Occipital lobe (tissue), 2 donors: ENCODE data around the gene TNFAIP8L2. TPM values are rescaled to one million over a fixed set of nuclear protein-coding genes. Genes with fewer than 3 reads are reported as not detected.
"Not testable (repeated sequence)": the region's sequence is repeated elsewhere in the genome, so short reads cannot be mapped to it uniquely, and the experiment has no call there.

Experiments used
- DNase-seq: peaks from one replicate; lab custom pipeline; 2025; lab: John Stamatoyannopoulos, UW
- total RNA-seq: library from RNA; depleted of rRNA; stranded (reverse); fragments of >200 nt; gene quantifications from one replicate; pipeline ENCODE4 v1.2.3, GENCODE V29; 2014

Gene TNFAIP8L2
- total RNA-seq, 1 donor from 2014 or later = 0.78 TPM

DNA sequence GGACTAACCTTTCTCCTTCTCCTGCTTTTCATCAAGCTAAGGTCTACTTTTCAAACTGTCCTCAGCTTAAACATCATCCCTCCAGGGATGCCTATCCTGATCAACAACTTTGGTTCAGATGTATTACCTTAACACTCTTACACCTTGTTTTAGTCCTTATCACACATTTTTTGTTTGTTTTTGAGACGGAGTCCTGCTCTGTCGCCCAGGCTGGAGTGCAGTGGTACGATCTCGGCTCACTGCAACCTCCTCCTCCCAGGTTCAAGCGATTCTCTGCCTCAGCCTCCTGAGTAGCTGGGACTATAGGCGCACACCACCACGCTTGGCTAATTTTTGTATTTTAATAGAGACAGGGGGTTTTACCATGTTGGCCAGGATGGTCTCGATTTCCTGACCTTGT, 32.2 kb downstream of the TNFAIP8L2 start:
- DNase-seq = not testable (repeated sequence)

DNA sequence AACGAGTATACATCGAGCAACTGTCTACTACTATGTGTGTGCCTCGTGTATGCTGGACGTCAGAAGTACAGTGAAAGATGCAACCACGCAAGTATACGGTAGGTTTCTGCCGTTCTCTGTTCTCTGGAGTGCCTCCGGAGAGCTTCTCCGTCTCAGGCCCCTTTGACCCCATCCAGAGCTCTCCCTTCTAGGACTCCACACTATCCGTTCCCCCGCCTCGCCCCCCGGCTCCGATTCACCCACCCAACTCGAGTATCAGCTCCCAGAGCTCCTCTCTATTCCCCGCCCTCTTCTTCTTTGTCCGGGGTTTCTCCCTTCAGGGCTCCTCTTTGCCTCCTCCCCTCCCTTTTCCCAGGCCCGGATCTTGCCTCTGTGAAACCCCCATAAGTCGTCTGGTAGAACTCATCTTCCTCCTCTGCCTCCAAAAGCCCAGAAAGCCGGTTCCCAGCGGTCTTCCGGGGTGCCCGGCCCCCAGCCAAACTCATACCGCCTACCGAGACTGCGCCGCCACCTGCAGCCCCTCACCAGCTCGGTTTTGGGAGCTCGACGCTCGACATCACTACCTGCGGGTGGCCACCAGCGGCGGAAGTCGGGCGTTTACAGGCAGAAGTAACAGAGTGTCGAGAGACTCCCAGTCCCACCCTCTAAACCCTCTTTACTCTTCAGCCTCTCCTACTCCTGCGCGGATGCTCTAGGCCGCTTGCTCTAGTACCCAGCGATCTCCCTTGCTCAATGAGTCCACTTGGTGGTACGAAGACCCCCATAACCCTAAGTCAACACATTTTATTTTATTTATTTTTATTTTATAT, 33.4 kb downstream of the TNFAIP8L2 start, which contains the start of gene VPS72:
VPS72 (minus strand) TSS at position 561 of the 809 bp plus-strand sequence; CDS start at position 485, 76 bp downstream.
- DNase-seq = peak; percentile 84

DNA sequence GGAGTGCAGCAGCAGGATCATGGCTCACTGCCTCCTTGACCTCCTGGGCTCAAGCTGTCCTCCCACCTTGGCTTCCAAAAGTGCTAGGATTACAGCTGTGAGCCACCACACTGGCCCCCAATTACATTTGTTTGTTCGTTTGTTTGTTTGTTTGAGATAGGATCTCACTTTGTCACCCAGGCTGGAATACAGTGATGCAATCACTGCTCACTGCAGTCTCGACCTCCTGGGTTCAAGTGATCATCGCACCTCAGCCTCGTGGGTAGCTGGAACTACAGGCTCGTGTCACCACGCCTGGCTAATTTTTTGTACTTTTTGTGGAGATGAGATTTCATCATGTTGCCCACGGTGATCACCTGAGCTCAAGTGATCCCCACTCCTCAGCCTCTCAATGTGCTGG, 35.6 kb downstream of the TNFAIP8L2 start:
- DNase-seq = no peak

DNA sequence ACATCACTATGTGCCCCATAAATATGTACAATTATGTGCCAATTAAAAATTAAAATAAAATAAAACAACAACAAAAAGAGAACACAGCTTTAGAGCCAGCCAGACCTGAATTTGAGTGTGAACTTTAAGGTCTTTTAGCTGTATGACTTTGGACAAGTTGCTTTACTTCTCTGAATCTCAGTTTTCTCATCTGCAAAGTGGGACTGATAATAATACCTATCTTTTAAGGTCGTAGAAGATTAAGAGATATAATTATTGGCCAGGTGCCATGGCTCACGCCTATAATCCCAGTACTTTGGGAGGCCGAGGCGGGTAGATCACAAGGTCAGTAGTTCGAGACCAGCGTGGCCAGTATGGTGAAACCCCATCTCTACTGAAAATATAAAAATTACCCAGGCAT, 36.9 kb downstream of the TNFAIP8L2 start:
- no peak for DNase-seq

DNA sequence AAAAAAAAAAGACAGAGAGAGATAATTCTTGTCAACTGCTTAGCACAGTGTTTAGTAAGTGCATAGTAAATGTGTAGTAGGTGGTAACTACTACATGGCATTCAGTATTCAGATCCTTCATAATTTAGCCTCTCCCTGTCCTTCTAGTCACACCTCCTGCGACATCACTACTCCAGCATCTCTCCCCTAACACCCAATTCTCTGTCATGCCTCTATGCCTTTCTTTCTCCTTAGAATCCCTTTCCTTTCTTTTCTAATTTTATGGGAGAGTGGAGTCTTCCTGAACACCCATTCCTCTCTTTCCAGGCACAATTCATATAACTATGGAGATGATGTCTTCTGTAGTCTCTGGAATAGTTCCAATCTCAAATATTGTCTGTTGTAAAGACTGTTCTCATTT, 37.4 kb downstream of the TNFAIP8L2 start:
- DNase-seq = no peak

DNA sequence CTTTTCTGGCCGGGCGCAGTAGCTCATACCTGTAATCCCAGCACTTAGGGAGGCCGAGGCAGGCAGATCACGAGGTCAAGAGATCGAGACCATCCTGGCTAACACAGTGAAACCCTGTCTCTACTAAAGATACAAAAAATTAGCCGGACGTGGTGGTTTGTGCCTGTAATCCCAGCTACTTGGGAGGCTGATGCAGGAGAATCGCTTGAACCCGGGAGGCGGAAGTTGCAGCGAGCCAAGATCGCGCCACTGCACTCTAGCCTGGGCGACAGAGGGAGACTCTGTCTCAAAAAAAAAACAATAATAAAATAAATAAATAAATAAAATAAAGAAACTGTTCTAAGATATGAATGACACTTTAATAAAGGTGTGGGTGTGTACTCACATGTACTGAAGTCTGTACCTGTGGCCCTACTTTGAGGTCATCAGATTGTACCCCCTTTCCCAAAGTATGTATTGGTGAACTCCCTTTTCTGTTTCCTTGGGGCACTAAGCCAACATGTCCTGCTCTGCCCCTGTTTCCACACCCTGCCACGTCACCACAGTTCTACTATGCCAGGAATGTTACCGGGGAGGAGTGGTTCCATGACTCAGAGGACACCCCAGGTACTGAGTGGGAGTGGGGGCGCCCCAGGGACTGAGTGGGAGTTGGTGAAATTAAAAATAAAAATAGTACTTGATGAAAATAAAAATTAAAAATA, 38.6 kb downstream of the TNFAIP8L2 start:
- peak; percentile 4 for DNase-seq

DNA sequence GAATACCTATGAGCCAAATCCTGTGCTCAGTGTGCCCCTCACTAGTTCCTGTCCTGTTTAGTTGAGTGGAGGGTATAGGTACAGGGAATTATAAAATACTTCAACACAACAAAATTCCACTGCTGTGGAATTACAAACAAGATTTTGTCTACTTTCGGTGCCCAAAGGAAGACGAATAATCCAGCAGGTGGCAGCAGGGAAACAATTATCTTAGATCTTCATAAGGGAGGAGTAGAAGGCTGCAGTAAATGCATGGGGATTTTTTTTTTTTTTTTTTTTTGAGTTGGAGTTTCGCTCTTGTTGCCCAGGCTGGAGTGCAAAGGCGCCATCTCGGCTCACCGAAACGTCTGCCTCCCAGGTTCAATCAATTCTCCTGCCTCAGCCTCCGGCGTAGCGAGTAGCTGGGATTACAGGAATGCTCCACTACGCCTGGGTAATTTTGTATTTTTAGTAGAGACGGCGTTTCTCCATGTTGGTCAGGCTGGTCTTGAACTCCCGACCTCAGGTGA, 39.9 kb downstream of the TNFAIP8L2 start:
- DNase-seq = peak; percentile 9

DNA sequence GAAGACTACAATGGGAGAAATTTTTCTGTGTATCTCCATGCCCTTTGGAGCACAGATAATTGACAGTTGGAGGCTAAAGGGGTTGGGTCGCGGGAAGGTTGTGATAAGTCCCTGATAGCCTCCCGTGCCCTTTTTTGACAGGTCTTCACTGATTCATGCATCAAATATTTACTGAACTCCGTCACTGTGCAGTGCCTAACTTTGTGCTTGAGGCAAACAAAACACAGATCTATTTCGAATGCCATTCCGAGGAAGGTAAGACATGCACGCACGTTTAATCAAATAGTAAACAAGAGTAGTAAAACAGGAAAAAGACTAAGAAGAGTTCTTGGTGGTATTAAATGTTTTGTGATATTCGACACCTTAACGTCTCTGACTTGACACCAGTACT, 41.4 kb downstream of the TNFAIP8L2 start:
- no peak for DNase-seq

DNA sequence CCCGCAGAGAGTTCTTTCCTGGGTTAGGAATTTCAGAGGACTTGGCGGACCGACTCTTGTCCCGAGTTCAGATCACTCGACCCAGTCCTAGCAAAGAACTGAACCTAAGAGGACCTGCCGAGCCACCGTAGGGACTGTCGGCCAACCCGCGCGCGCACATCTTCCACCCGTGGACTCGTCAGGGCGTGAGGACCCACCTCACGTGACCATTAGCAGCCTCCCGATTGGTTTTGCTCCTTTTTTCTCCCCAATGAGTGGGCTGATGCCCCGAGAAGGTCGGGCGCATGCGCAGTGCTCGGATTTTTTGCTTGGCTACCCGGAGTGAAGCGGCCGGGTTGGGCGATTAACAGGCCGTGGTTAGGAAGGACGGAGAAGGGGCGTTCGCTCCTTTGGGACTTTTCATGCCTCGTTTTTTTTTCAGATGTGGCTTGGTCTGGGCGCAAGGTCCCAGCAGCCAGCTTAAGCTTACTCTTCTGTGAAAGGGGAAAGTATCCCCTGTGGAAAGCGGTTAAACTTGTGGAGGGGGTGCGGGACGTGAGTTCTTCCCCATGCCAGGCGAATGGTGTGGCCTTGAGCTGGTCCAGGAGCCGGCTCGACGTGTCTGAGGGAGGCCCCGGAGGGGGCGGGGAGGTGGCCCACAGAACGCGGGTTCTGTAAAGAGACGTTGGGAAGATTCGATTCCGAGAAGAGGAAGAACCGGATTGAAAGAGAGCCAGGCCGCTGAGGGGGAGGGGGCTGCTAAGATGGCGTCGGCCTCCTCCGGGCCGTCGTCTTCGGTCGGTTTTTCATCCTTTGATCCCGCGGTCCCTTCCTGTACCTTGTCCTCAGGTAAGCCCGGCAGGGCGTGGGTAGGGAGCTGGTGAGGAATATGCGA, 42.0 kb downstream of the TNFAIP8L2 start, which contains the start of gene PIP5K1A:
PIP5K1A (plus strand) TSS at position 299 of the 874 bp plus-strand sequence; CDS start at position 744, 445 bp downstream.
- peak; percentile 95 for DNase-seq

DNA sequence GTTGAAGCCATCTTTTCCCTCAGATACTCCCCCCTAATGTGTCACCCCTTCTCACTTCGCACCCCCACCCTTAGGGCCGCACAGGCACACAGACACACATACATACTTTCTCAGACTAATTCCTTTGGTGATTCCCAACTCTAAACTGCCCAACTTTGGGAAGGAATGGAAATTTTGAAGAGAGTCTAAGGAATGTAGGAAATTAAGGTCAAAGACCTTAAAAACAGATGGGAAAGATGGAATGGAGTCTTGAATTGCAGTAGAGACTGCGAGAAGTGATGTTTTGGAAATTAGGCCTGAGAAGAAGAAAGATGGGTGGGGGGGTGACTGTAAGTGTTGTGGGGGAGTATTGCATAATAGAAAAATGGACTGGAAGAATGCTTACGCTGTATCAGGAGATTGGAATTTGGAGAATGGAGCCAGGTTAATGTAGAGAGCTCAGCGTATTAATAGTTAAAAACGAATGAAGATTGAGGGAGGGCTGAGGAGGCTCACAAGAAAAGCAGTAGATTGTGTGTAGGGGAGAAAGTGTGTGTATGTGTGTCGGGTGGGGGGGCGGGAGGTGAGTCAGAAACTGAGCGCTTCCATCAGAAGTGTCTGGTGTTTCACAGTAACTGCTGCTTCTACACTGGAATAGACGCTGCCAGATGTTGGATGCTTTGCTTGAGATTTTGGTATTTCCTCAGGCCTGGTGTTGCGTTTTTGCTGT, 43.6 kb downstream of the TNFAIP8L2 start:
- DNase-seq = peak; percentile 19

DNA sequence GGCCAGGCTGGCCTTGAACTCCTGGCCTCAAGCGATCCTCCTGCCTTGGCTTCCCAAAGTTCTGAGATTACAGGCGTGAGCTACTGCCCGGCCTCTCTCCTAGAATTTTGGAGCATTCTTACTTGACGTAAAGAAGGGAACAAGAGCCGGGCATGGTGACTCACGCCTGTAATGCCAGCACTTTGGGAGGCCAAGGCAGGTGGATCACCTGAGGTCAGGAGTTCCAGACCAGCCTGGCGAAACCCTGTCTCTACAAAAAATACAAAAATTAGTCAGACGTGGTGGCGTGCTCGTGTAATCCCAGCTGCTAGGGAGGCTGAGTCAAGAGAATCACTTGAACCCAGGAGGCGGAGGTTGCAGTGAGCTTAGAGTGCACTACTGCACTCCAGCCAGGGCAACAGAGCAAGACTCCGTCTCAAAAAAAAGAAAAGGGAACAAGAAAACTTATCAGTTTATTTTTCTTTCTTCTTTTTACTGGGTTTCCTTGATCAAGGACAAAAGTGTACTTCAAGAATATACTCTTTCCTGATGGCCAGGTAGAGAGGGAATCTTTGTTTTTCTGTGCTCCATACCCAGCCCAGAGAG, 49.0 kb downstream of the TNFAIP8L2 start:
- DNase-seq = not testable (repeated sequence)

Other genes starting within 250 kb of the TNFAIP8L2 start
- gene SETDB1, start 230.3 kb upstream of the TNFAIP8L2 start, total RNA-seq = 51.5 TPM
- gene CERS2, start 181.8 kb upstream of the TNFAIP8L2 start, total RNA-seq = 35.6 TPM
- not detected for gene ANXA9, start 174.4 kb upstream of the TNFAIP8L2 start, total RNA-seq
- 10.5 TPM for gene MINDY1, start 149.7 kb upstream of the TNFAIP8L2 start, total RNA-seq
- 25.3 TPM for gene PRUNE1, start 148.2 kb upstream of the TNFAIP8L2 start, total RNA-seq
- gene BNIPL, start 120.1 kb upstream of the TNFAIP8L2 start, total RNA-seq = 0.16 TPM
- gene C1orf56, start 108.9 kb upstream of the TNFAIP8L2 start, total RNA-seq = 3.4 TPM
- gene CDC42SE1, start 97.0 kb upstream of the TNFAIP8L2 start, total RNA-seq = 33.4 TPM
- gene MLLT11, start 96.3 kb upstream of the TNFAIP8L2 start, total RNA-seq = 77.2 TPM
- gene GABPB2, start 85.9 kb upstream of the TNFAIP8L2 start, total RNA-seq = 12.6 TPM
- gene SEMA6C, start 10.0 kb upstream of the TNFAIP8L2 start, total RNA-seq = 18.6 TPM
- 16.4 TPM for gene LYSMD1, start 9.3 kb downstream of the TNFAIP8L2 start, total RNA-seq
- gene SCNM1, start 9.5 kb downstream of the TNFAIP8L2 start, total RNA-seq = 35.6 TPM
- gene TMOD4, start 19.3 kb downstream of the TNFAIP8L2 start, total RNA-seq = not detected
- 75.3 TPM for gene VPS72, start 33.5 kb downstream of the TNFAIP8L2 start, total RNA-seq
- gene PIP5K1A, start 41.9 kb downstream of the TNFAIP8L2 start, total RNA-seq = 56.3 TPM
- gene PSMD4, start 98.1 kb downstream of the TNFAIP8L2 start, total RNA-seq = 82.0 TPM
- 6.9 TPM for gene ZNF687, start 125.7 kb downstream of the TNFAIP8L2 start, total RNA-seq
- gene PI4KB, start 170.8 kb downstream of the TNFAIP8L2 start, total RNA-seq = 26.4 TPM
- 25.0 TPM for gene RFX5, start 190.6 kb downstream of the TNFAIP8L2 start, total RNA-seq
- gene SELENBP1, start 216.1 kb downstream of the TNFAIP8L2 start, total RNA-seq = 9.2 TPM
- gene PSMB4, start 242.9 kb downstream of the TNFAIP8L2 start, total RNA-seq = 290 TPM